GM13977 (cell line): Measurements from ENCODE around the gene ITPRID1.

Experiments
- DNase-seq: peaks from one replicate; pipeline ENCODE4 v3.0.0; 2012; ENCODE audit warnings: low spot score
- CTCF ChIP-seq: IDR thresholded peaks from 2 replicates; pipeline ENCODE4 v1.5.1; 2012; ENCODE audit warnings: mild to moderate bottlenecking, control low read depth; ENCODE audit not compliant: insufficient read depth; ENCODE audit errors: extremely low read depth, missing control alignments
- in situ Hi-C: fragments of 300-500 bp; cut with MboI; formaldehyde crosslinking; loops from one replicate; pipeline ENCODE4 v1.12.0; 2022; ENCODE audit warnings: low sequenced_read_pairs, low pct_unique_long_range_greater_than_20kb, mixed read lengths, inconsistent platforms; ENCODE audit not compliant: unreplicated experiment

Gene ITPRID1

GRCh38 chr7:31707089-31707488 lies 193.2 kb downstream of the ITPRID1 start:
- no peak for TF ChIP-seq CTCF

More at GRCh38 chr7:31707089-31707488, 193.2 kb downstream of the ITPRID1 start:
- no peak for DNase-seq
- in situ Hi-C loops = no loop called here
